ELR (cell line): ENCODE measurements around the gene SLC6A7.
A peak's percentile ranks its signal among the peaks of the same experiment; 100 is the strongest.

Source experiments
- DNase-seq: peaks from one replicate; pipeline ENCODE4 v3.0.0-alpha.2; 2015; ENCODE audit warnings: low read depth

Gene SLC6A7

GRCh38 chr5:150156027-150156368 is 33.9 kb upstream of the SLC6A7 start:
- DNase-seq: no peak

GRCh38 chr5:150156540-150156939 is 33.3 kb upstream of the SLC6A7 start:
- no peak for DNase-seq

- no peak for DNase-seq
Observed at GRCh38 chr5:150157168-150157567, 32.7 kb upstream of the SLC6A7 start.

GRCh38 chr5:150158170-150158949 is 31.5 kb upstream of the SLC6A7 start:
- no peak for DNase-seq

- DNase-seq: no peak
Observed at GRCh38 chr5:150159031-150159430, 30.8 kb upstream of the SLC6A7 start.

- peak; percentile 54 for DNase-seq
Observed at GRCh38 chr5:150159741-150160179, 30.1 kb upstream of the SLC6A7 start.

GRCh38 chr5:150160448-150161081 is 29.3 kb upstream of the SLC6A7 start:
- DNase-seq: no peak

GRCh38 chr5:150161242-150162141 is 28.4 kb upstream of the SLC6A7 start:
- peak; percentile 80 for DNase-seq

GRCh38 chr5:150162142-150162513 is 27.7 kb upstream of the SLC6A7 start:
- no peak for DNase-seq

- no peak for DNase-seq
Observed at GRCh38 chr5:150163035-150163434, 26.8 kb upstream of the SLC6A7 start.

GRCh38 chr5:150163547-150164059 is 26.3 kb upstream of the SLC6A7 start:
- no peak for DNase-seq

GRCh38 chr5:150164211-150164980 is 25.5 kb upstream of the SLC6A7 start:
- no peak for DNase-seq

- no peak for DNase-seq
Observed at GRCh38 chr5:150166037-150166649, 23.7 kb upstream of the SLC6A7 start.

GRCh38 chr5:150166650-150167511 is 23.0 kb upstream of the SLC6A7 start, which contains the start of gene CDX1:
TSS of gene CDX1 (plus strand) at chr5:150166778. CDS start at chr5:150166877, 99 bp downstream.
- no peak for DNase-seq

- no peak for DNase-seq
Observed at GRCh38 chr5:150167512-150167850, 22.4 kb upstream of the SLC6A7 start.

GRCh38 chr5:150167908-150168307 is 22.0 kb upstream of the SLC6A7 start:
- no peak for DNase-seq

- no peak for DNase-seq
Observed at GRCh38 chr5:150168864-150169263, 21.0 kb upstream of the SLC6A7 start.

GRCh38 chr5:150172145-150172544 is 17.7 kb upstream of the SLC6A7 start:
- DNase-seq: peak; percentile 34

GRCh38 chr5:150172556-150172955 is 17.3 kb upstream of the SLC6A7 start:
- no peak for DNase-seq

GRCh38 chr5:150173161-150173560 is 16.7 kb upstream of the SLC6A7 start:
- DNase-seq: no peak
